GM19023 (cell line): ENCODE results near the gene PPARA.

Experiments
- ATAC-seq: cut with Tn5 transposase; IDR thresholded peaks from one replicate; pipeline ENCODE4 v1.9.1; 2021; ENCODE audit warnings: mild to moderate bottlenecking, moderate library complexity; ENCODE audit not compliant: unreplicated experiment

The PPARA gene

GRCh38 chr22:46269564-46269963, 119.2 kb downstream of the PPARA start:
- no peak for ATAC-seq

GRCh38 chr22:46272196-46272595, 121.9 kb downstream of the PPARA start:
- ATAC-seq = no peak

GRCh38 chr22:46272762-46273431, 122.6 kb downstream of the PPARA start:
- no peak for ATAC-seq

- no peak for ATAC-seq
These were observed 123.3 kb downstream of the PPARA start for GRCh38 chr22:46273432-46274148.

- no peak for ATAC-seq
These were observed 124.1 kb downstream of the PPARA start for GRCh38 chr22:46274381-46274780.

- no peak for ATAC-seq
These were observed 125.3 kb downstream of the PPARA start for GRCh38 chr22:46275455-46276122.

- no peak for ATAC-seq
These were observed 126.2 kb downstream of the PPARA start for GRCh38 chr22:46276563-46276962.

- ATAC-seq = no peak
These were observed 128.6 kb downstream of the PPARA start for GRCh38 chr22:46278656-46279645.

GRCh38 chr22:46280063-46280817, 129.9 kb downstream of the PPARA start:
- no peak for ATAC-seq

- no peak for ATAC-seq
These were observed 130.8 kb downstream of the PPARA start for GRCh38 chr22:46280999-46281623.

- ATAC-seq = no peak
These were observed 131.7 kb downstream of the PPARA start for GRCh38 chr22:46281866-46282678.

GRCh38 chr22:46286006-46286405, 135.7 kb downstream of the PPARA start:
- ATAC-seq = no peak

GRCh38 chr22:46286941-46287872, 136.9 kb downstream of the PPARA start:
- ATAC-seq = no peak

- ATAC-seq = peak; percentile 73
These were observed 137.8 kb downstream of the PPARA start for GRCh38 chr22:46287873-46288751.

GRCh38 chr22:46288846-46289243, 138.5 kb downstream of the PPARA start:
- ATAC-seq = no peak

- ATAC-seq = no peak
These were observed 139.0 kb downstream of the PPARA start for GRCh38 chr22:46289244-46289891.
